PC-3 (cell line): ENCODE data around the gene MAPKAPK3.

Source experiments
- EZH2 ChIP-seq: fragments of 300-600 bp; sonication (generic); IDR thresholded peaks from one replicate; pipeline ENCODE4 v1.6.1; 2017; ENCODE audit warnings: antibody characterized with exemption, mild to moderate bottlenecking, low read length; ENCODE audit not compliant: unreplicated experiment
- EZH2phosphoT487 ChIP-seq: fragments of 300-600 bp; sonication (generic); IDR thresholded peaks from 2 replicates; pipeline ENCODE4 v1.6.1; 2018; ENCODE audit warnings: mild to moderate bottlenecking, antibody characterized with exemption, low read length, borderline replicate concordance
- TF ChIP-seq, protein P1 (sequence below): fragments of 300-600 bp; sonication (generic); conservative IDR thresholded peaks from 2 replicates; pipeline ENCODE4 v1.5.1; 2017; ENCODE audit warnings: antibody characterized with exemption, low read depth, mild to moderate bottlenecking, low read length

DNA sequence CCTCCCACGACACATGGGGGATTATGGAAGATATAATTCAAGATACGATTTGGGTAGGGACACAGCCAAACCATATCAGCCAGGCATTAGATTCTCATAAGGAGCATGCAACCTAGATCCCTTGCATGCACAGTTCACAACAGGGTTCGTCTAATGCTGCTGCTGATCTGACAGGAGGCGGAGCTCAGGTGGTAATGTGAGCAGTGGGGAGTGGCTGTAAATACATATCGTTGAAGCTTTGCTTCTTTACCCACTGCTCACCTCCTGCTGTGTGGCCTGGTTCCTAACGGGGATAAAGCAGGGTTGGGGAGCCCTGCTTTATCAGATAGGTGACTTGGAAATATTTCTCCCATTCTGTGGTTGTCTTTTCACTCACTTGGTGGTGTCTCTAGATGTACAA is 72.6 kb downstream of the MAPKAPK3 start:
- TF ChIP-seq, protein P1, sequence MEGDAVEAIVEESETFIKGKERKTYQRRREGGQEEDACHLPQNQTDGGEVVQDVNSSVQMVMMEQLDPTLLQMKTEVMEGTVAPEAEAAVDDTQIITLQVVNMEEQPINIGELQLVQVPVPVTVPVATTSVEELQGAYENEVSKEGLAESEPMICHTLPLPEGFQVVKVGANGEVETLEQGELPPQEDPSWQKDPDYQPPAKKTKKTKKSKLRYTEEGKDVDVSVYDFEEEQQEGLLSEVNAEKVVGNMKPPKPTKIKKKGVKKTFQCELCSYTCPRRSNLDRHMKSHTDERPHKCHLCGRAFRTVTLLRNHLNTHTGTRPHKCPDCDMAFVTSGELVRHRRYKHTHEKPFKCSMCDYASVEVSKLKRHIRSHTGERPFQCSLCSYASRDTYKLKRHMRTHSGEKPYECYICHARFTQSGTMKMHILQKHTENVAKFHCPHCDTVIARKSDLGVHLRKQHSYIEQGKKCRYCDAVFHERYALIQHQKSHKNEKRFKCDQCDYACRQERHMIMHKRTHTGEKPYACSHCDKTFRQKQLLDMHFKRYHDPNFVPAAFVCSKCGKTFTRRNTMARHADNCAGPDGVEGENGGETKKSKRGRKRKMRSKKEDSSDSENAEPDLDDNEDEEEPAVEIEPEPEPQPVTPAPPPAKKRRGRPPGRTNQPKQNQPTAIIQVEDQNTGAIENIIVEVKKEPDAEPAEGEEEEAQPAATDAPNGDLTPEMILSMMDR = no peak
- no peak for TF ChIP-seq EZH2
- no peak for TF ChIP-seq EZH2phosphoT487
